HG02678 (cell line): ENCODE results near the gene PDE4A.
"Not testable (repeated sequence)": the region's sequence is repeated elsewhere in the genome, so short reads cannot be mapped to it uniquely, and the experiment has no call there.

Source experiments
- ATAC-seq: cut with Tn5 transposase; IDR thresholded peaks from one replicate; pipeline ENCODE4 v1.9.1; 2021; ENCODE audit warnings: mild to moderate bottlenecking, moderate library complexity; ENCODE audit not compliant: unreplicated experiment

The PDE4A gene

GRCh38 chr19:10403137-10404021, 17.0 kb upstream of the PDE4A start, which contains the start of gene CDC37:
Gene CDC37, minus strand, starts transcription at chr19:10403542. Its CDS starts 63 bp downstream, at chr19:10403479.
- peak; percentile 81 for ATAC-seq

- no peak for ATAC-seq
Measured at GRCh38 chr19:10404888-10405820, 15.2 kb upstream of the PDE4A start.

GRCh38 chr19:10406191-10406590, 14.1 kb upstream of the PDE4A start:
- no peak for ATAC-seq

GRCh38 chr19:10407096-10407495, 13.2 kb upstream of the PDE4A start:
- ATAC-seq, result no peak

GRCh38 chr19:10408511-10409283, 11.6 kb upstream of the PDE4A start:
- no peak for ATAC-seq

GRCh38 chr19:10411224-10411623, 9.1 kb upstream of the PDE4A start:
- not testable (repeated sequence) for ATAC-seq

GRCh38 chr19:10412257-10412977, 7.9 kb upstream of the PDE4A start:
- peak; percentile 49 for ATAC-seq

GRCh38 chr19:10416083-10416379, 4.3 kb upstream of the PDE4A start:
- no peak for ATAC-seq

- peak; percentile 53 for ATAC-seq
Measured at GRCh38 chr19:10416380-10417257, 3.7 kb upstream of the PDE4A start.

- no peak for ATAC-seq
Measured at GRCh38 chr19:10417541-10418234, 2.6 kb upstream of the PDE4A start.

- no peak for ATAC-seq
Measured at GRCh38 chr19:10418235-10418484, 2.2 kb upstream of the PDE4A start.

GRCh38 chr19:10418485-10419199, 1.7 kb upstream of the PDE4A start:
- no peak for ATAC-seq

GRCh38 chr19:10419200-10419645, 1.1 kb upstream of the PDE4A start:
- no peak for ATAC-seq

GRCh38 chr19:10419646-10420443, 493 bp upstream of the PDE4A start:
- no peak for ATAC-seq

GRCh38 chr19:10421240-10422045, 1.1 kb downstream of the PDE4A start:
- ATAC-seq, result no peak

GRCh38 chr19:10422046-10422461, 1.7 kb downstream of the PDE4A start:
- no peak for ATAC-seq

GRCh38 chr19:10422846-10423245, 2.5 kb downstream of the PDE4A start:
- no peak for ATAC-seq
